SIG-M5 (cell line): ENCODE measurements around the gene DDX20.

Experiments
- DNase-seq: peaks from one replicate; lab custom pipeline; 2025; lab: John Stamatoyannopoulos, UW

The DDX20 gene

DNA sequence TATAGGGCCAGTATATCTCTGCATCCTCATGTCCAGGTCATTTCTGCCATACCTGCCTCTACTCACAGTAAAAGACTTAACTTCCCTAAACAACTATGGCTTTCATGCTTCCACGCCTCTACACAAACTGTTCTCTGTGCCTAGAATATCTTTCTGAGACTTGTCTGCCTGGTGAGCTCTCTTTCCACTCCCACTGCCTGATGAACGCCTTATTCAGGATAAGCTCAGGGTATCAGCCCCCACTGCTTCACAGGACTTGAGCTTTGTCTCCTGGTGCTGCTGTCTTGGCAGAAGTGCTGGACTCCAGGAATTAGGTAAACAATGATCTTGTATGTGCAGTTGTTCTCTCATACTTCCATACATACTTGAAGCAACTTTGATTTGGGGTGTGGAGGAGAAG, 4.8 kb upstream of the DDX20 start:
- no peak for DNase-seq

DNA sequence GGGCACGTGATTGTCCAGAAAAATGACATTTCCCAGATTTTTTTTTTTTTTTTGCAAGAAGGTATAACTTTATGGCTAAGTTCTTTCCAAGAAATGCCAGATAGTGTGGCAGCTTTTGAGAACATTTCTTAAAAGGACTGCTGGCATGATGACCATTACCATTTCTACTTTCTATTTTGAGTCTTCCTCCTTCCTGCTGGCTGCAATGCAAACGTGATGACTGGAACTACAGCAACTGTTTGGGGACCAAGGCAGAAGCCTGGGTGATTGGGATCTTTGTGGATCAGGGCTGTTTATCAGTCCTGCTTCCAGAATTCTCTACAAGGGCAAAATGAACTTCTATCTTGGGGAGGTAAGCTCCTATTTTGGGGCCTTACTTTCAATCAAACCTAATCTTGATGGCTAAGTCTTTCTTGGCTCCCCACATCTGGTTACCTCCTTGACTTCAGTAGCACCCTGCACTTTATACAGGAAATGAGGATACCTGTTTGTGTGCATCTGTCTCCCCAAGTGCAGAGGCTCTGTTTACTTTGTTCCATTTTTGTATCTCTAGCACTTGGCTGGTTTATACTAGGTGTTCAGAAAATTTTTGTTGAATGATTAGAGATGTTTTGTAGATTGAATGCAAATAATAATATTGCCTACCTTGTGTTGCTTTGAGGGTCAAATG, 3.7 kb upstream of the DDX20 start:
- no peak for DNase-seq

DNA sequence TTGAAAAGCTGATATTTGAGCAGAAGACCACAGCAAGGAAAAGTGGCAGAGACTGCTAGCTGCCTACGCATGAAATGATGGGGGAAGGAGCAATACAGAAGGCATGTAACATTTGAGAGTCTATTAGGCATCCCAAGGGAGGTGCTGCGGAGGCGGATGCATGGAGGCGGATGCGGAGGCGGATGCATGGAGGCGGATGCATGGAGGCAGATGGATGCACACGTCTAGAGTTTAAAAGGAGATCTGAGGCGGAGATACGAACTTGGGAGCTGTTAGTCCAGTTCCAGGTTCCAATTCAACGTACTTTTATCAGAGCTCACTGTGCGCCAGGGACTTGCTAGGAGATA, 744 bp upstream of the DDX20 start:
- DNase-seq, result no peak

DNA sequence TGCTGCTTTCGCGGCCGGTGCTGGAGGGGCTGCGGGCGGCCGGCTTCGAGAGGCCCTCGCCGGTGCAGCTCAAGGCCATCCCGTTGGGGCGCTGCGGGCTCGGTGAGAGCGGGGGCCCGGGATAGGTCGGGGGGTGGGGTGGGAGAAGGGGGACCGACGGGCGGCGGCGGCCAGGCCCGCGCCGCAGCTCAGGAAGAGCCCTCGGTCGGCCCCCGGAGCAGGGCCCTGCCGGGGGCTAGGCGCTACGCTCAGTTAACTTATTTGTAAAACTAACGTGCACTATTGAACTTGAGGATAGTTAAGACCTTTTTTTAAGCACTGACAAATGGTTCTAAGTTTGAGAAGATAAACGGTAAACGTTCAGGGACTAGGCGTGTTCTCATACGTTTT, 418 bp downstream of the DDX20 start:
- DNase-seq, result no peak

DNA sequence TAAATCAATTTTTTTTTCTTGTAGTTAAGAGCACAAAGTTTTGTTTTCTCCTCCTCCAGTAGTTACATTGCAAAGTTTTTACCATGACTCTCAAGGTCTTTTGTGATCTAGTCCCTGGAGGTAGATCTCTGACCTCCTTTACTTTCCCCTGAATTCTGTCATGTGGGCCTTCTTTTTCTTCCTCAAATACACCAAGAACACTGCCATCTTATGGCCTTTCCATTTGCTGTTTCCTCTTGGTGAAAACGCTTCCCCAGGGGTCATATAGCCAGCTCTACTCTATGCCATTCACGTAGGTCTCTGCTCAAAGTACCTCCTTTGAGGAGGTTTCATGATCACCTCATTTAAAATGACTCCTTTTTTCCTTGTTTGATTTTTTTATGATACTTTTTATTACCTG, 2.7 kb downstream of the DDX20 start:
- no peak for DNase-seq

DNA sequence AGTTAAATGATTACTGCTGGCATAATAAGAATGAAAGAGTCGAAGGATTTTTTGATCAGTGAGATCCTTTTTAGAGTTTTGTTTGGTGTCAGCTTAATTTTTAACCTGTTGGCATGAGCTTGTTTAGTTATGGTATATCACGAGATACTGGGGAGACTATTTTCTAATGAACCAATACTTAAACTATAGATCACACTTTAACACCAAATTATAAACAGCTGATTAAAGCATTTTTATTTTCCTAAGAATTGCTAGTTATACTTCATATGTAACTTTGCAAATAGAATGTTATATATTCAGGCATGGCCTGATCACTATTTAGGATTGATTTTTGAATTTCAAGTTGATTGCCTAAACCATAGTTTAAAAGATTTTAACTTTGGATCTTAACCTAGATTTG, 6.0 kb downstream of the DDX20 start:
- no peak for DNase-seq

DNA sequence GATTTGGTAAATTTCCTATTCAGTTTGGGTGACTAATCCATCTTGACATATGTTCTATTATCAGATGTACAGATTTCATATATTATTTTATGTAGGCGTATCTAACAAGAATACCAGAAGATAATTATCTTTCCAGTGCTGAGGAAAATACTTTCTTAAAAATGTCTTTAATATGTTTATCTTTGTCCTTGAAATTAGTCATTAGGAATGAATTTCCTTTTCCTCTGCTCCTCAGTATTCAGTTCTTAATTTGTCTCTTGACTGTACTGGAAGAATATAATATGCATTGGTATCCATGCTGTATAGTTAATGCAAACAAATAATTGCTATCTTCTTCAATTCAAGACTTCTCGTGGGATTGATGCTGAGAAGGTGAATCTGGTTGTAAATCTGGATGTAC, 6.6 kb downstream of the DDX20 start:
- DNase-seq, result no peak

DNA sequence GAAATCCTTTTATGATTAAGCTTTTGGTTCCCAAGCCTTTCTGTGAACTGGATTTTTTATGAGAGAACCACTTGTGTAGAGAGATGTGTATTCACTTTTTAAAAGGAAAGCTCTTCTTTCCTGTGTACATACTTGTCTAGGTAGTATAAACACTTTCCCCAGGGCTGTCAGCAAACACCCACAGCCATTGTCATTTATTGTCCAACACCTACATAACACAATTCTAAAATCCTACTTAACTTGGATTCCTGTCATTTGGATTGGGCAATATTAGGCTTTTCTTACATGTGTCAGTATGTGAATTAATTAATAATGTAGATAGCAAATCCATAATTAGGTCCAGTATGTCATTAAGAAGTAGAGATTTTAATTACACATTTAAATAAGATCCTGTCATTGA, 12.3 kb downstream of the DDX20 start:
- no peak for DNase-seq

DNA sequence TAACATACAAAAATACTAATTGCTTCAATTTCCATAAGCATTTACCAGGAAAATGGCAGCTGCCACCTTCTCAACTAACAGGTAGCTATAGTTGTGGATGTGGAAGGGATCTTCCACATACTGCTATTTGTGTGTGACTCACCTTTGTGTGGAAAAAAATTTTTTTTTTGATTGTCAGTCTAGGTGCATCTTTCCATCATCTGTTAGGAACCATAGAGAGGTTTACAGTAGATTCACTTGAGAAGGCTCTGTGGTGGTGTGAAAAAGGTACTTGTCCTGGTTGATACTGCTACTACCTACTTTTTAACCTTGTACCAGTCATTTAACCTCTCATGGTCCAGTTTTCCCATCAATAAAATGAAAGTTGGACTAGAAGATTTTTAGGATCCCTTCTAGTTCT, 12.9 kb downstream of the DDX20 start:
- no peak for DNase-seq

DNA sequence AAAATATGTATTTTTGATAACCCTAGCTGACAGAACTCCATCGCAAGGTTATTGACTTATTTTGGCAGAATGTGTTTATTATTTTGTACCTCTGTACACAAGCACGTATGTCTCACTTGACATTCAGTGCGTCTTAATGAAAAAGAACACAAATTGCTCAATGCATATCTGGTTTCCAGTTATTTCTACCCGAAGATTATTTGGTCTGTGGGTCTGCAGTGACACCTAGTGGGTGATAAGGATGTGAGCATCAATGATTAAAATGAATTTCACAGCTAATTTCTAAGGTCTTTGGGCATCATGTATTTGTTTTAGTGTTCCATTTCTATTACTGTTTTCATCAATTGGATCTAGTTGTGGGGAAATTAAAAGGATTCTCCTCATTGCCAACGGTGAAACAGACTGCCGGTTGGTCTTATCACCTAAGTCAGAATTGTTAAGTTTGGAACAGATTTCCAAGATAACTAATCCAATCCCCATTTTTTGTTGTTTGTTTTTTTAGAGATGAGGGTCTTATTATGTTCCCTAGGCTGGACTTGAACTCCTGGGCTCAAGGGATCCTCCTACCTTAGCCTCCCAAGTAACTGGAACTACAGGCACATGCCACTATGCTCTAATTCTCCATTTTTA, 13.9 kb downstream of the DDX20 start:
- DNase-seq, result peak; percentile 24

DNA sequence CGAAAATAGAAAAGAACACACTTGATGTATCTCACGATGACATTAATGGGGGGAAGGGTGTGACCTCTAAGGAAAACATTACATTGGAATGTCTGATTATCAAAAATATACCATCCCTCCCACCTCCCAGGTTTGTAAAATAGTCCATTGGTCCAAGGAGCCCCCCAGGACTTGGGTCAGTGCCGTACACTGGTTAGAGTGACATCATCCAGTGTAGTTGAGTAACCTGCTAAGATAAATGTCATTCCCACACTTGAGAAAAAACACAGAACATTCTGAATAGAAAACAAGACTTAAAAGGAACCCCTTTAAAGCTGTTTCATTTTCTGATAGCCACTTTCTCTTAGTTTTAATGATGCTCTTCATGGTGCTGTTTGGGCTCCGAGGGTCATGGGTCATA, 15.2 kb downstream of the DDX20 start:
- no peak for DNase-seq

DNA sequence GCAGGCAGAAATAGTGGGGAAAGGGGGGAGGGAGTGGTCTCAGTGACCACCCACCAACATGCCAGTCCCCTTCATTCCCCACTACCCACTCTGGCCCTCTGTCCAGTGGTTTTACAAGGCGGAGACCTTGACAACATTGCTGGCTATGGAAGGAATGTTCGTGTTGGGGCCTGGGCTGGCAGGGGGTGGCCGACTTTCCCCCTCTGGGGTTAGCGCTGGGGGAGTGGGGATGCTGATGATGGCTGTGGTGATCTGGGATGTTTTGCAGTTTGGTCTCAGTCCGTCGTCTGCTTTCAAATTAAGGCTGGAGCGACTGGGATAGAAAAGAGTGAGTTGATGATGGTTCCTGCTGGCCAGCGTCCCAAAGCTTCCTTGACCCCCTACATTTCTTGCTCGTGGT, 20.3 kb downstream of the DDX20 start:
- no peak for DNase-seq

DNA sequence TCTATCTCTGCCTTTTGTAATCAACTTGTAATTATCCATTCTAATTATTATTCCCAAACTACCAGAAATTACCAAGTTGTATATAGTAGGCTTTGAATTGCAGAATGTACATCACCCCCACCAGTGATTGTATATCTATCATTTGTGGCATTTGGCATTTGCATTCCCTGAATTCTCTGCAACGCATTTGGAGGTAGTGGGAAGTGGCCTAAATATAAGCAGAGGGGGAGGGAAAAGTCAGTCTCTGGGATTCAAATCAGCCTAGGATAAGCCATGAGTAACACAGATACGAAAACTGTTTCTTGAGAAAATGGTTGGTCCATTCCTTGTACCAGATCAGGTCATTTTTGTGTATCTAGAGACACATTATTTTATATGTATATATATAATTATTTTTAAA, 20.7 kb downstream of the DDX20 start:
- no peak for DNase-seq

DNA sequence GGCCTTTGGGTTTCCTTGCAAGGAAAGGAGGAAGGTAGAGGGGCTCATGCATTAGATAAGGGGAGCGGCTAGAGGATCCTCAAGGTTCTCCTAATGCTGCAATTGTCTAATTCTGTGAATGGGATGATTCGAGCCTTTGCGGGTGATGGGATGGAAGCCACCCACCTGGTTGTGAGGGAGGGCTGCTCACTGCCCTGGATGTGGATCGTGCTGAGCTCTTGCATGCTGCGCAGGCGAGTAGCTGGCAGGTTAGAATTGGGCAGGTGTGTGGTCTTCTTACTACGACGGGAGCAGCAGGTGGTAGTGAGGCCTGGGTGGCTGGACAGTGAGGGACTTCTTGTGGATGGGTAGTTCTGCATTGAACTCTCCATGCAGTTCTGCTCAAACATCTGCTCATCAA, 21.2 kb downstream of the DDX20 start:
- no peak for DNase-seq

DNA sequence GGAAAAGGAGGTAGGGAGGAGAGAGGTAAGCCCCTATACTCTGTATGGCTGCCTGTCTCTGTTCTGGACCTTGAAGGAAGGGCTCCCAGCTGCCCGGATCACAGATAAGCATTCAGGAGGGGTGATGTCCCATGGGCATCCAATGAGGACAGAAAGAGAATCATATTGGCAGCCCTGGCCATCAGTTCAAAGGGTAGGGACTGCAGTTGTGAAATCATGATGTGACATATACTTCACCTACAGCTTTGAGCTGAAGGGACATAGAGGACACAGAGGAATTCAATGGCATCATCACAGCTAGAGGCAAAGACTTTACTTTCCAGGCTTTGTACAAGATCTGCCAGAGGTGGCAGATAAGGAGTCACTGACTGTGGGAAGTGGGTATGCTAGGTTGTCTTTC, 21.6 kb downstream of the DDX20 start:
- no peak for DNase-seq

DNA sequence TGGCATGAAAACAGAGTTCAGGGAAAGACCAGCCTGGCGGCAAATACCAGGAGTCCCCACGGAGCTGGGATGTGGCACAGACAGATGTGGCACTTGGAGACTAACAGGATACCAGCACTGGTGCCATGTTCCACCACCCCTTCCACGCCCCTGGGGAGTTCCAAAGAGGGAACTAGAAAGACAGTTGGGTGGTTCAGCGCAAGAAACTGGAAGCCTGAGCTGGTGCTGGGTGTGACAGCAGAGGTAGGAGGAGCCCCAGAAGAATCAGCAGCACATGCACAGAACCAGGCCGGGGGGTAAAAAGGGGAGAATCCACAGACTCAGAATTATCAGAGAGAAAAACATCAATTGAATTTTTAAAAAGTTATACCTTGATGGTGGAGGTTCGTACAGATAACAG, 22.4 kb downstream of the DDX20 start:
- no peak for DNase-seq

DNA sequence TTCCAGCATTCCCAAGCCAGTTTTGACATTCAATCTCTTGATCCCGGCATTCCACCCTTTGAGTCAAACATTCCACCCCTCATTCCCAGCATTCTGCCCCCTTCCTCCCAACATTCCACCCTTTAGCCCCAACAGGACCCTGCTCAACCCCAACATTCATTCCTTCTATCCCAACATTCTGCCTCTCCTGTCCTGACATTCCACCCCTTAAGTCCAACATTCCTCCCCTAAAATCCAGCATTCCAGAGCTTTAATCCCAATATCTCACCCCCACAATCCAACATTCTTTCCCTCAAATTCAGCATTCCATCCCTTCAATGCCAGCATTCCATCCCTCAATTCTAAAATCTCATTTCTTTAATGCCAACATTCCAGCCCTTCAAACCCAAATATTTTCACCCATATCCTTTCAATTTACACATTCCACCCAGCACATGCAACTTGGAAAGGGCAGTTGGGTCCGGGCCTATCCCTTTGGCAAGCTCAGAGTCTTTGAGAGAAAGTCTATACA, 22.9 kb downstream of the DDX20 start:
- DNase-seq, result no peak

DNA sequence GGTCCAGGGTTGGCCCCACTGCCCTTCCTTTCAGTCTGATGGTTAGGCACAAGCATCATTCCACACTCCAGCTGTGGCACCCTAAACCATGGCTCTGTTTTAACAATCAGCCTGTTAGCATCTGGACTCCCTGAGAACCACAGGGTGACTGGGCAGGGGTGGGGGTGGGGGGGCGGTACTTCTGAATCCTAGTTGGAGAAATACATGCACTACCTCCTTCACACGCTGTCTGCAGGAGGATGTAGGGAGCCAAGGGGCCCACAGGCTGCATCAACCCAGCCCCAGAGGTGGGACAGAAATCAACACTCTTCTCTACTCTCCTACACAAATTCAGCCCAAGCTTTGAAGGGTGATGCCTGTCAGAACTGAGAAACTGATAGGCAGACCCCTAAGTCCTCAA, 23.8 kb downstream of the DDX20 start:
- DNase-seq, result no peak

DNA sequence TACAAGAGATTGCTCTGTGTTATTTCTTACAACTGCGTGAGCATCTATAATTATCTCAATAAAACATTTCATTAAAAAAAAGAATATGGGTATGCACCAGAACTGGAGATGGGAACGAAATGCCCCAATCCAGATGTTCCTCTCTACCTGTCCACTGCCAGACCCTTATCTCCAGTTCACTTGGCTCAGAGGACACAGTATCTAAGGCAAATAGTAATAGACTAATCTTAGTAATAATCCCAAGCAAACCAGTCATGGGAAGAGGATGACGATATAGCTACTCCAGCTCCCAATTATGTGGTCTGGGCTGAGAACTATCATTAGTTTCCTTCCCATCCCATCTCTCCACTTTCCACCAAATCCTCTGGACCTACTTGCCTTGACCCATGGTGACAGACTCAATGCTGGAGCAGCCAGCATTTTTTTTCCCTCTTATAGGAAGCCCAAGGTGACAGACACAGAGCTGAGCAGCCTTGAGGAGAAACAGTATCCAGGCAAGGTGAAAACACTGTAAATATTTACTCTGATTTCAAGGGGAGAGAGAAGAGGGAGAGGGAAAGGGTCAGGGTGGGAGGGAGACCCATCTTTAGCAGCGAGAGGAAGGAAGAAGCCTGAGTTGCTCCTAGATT, 28.7 kb downstream of the DDX20 start:
- DNase-seq, result no peak

DNA sequence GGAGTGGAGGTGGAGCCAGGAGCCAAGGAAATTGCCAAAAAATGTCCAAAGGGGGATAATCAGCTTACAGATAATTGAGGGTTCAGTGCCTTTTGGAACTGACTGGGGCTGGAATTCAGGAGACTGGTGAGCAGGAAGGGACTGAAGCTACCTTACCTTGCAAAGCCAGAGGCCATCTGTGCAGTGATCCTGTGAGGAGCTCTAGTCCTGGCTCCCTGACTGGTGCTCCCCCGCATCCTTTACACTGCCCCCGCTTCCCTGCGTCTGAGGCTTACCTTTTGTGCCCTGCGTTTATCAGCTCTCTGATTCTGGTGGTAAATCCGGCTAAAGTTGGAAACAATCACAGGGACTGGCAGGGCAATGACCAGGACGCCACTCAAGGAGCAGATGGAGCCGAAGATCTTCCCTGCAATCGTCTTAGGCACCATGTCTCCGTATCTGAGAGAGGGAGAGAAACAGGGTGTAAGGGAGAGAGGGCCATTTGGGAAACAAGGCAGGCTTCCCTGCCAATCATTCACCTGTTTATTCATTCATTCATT, 31.0 kb downstream of the DDX20 start:
- DNase-seq, result no peak

DNA sequence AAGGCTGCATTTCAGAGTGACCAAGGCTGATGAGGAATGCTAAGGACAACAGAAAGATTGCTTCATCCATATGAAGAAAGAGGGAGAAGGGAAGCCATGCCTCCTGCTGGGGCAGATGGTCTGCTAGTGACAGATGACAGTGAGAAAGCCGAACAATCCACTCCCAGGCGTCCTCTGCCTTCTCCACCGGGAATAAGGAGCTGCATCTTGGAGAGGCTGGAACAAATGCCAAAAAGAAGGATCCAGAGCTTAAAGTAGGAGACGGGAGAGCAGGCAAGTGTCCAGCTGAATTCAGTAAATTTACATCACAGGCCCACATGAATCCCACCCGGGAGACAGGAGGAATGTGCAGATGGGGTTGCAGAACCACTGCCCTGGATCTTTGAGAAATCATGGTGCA, 33.4 kb downstream of the DDX20 start:
- DNase-seq, result no peak

DNA sequence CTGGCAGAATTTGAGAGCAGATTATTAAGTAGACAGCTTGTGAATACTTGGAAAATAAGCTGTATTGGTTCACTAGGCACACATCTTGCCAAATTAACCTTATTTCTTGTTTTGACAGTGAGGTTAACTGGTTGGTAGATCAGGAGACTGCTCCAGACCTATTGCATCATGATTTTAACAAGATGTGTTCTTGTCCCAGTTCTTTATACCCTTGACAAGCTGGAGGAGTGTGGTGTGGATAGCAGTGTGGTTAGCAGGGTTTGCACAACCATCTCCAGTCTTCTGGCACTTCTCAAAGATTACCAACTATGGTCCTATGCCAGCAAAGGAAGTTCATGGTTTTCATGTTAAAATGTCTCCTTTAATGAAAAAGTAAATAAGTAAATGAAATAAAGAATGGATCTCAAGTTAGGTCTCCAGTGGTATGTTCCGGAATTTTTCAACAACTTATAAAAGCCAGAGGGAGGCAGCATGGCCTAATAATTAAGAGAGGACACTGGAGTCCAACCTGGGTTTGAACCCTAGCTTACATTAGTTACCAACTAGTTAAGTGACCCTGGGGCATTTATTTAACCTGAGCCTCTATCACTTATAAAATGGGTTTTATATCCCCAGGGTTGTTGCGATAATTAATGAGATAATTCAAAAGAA, 34.1 kb downstream of the DDX20 start:
- DNase-seq, result peak; percentile 42

DNA sequence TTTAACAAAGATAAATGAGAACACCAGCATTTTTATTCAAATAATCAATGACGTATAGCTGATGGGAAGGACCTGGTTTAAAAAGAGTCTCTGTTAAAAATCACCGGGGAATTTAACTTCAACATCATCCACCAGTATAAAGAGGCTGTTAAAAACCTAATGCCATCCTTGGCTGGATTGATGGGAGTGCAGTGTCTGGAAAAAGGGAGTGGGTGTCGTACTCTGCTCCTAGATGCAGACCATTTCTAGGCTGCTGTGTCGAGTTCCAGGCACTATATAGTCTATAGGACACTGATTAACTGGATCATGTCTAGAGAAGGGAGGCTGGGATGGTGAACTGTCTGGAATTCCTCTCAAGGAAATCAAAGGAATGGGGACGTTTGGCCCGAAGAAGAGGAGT, 36.1 kb downstream of the DDX20 start:
- no peak for DNase-seq
